PC-3 (cell line): ENCODE measurements around the gene REPS2. TPM values are rescaled to one million over a fixed set of nuclear protein-coding genes. Genes with fewer than 3 reads are reported as not detected.

ENCODE experiments used
- ATAC-seq: fragments of 200-7000 bp; cut with Tn5 transposase; 2 replicates; pipeline ENCODE4 v1.9.1; 2020; ENCODE audit warnings: mild to moderate bottlenecking, moderate library complexity
- BruUV-seq: library from RNA; stranded (reverse); fragments of 400-500 nt; replicated peaks from 2 replicates; lab custom pipeline; 2021; lab: Mats Ljungman, UMichigan
- CTCF ChIA-PET: fragments of 300-600 bp; sonication (Branson Sonifier 250); formaldehyde crosslinking; loops from one replicate; lab custom pipeline; 2022; ENCODE audit warnings: antibody characterized with exemption; lab: Charles Lee
- POLR2A ChIA-PET: fragments of 300-600 bp; sonication (Branson Sonifier 250); formaldehyde crosslinking; loops from one replicate; lab custom pipeline; 2022; ENCODE audit warnings: antibody characterized with exemption; ENCODE audit not compliant: unreplicated experiment; lab: Charles Lee
- DNase-seq: peaks from one replicate; pipeline ENCODE4 v3.0.0-alpha.2; 2015
- H2AFZ ChIP-seq: fragments of 300-600 bp; sonication (generic); 2 replicates; pipeline ENCODE4 v1.6.0; 2016; ENCODE audit warnings: antibody characterized with exemption, low read length
- H3F3A ChIP-seq: fragments of 300-600 bp; sonication (generic); one replicate; pipeline ENCODE4 v1.6.0; 2017; ENCODE audit warnings: antibody characterized with exemption, low read length, control low read depth, mild to moderate bottlenecking; ENCODE audit not compliant: unreplicated experiment
- H3K27ac ChIP-seq: fragments of 300-600 bp; sonication (generic); 2 replicates; pipeline ENCODE4 v1.5.1; 2016; ENCODE audit warnings: mild to moderate bottlenecking, low read length
- H3K27me3 ChIP-seq: fragments of 300-600 bp; sonication (generic); 2 replicates; pipeline ENCODE4 v1.6.1; 2016; ENCODE audit warnings: low read length, mixed read lengths
- H3K36me3 ChIP-seq: fragments of 300-600 bp; sonication (generic); 2 replicates; pipeline ENCODE4 v1.6.1; 2016; ENCODE audit warnings: low read depth, mixed run types, low read length, mixed read lengths
- H3K4me1 ChIP-seq: fragments of 300-600 bp; sonication (generic); 2 replicates; pipeline ENCODE4 v1.5.1; 2016; ENCODE audit warnings: low read length; ENCODE audit not compliant: insufficient read depth
- H3K4me2 ChIP-seq: fragments of 300-600 bp; sonication (generic); 2 replicates; pipeline ENCODE4 v1.6.0; 2016; ENCODE audit warnings: low read length
- H3K4me3 ChIP-seq: fragments of 300-600 bp; sonication (generic); 2 replicates; pipeline ENCODE4 v1.5.1; 2016; ENCODE audit warnings: mild to moderate bottlenecking, low read length, mixed read lengths
- H3K79me2 ChIP-seq: fragments of 300-600 bp; sonication (generic); 2 replicates; pipeline ENCODE4 v1.6.1; 2017; ENCODE audit warnings: low read length, mixed read lengths
- H3K9ac ChIP-seq: fragments of 300-600 bp; sonication (generic); 2 replicates; pipeline ENCODE4 v1.6.0; 2016; ENCODE audit warnings: mild to moderate bottlenecking, low read length
- H3K9me2 ChIP-seq: fragments of 300-600 bp; sonication (generic); replicated peaks from 2 replicates; pipeline ENCODE4 v1.6.1; 2016; ENCODE audit warnings: mixed run types, low read length, mixed read lengths
- H3K9me3 ChIP-seq: fragments of 300-600 bp; sonication (generic); 2 replicates; pipeline ENCODE4 v1.6.1; 2016; ENCODE audit warnings: low read length, mixed read lengths
- H4K20me1 ChIP-seq: fragments of 300-600 bp; sonication (generic); 2 replicates; pipeline ENCODE4 v1.6.1; 2016; ENCODE audit warnings: low read length, mixed read lengths
- CTCF ChIP-seq: fragments of 300-600 bp; sonication (generic); conservative IDR thresholded peaks from 2 replicates; pipeline ENCODE4 v1.5.1; 2017; ENCODE audit warnings: antibody characterized with exemption, low read depth, mild to moderate bottlenecking, low read length
- EZH2 ChIP-seq: fragments of 300-600 bp; sonication (generic); IDR thresholded peaks from one replicate; pipeline ENCODE4 v1.6.1; 2017; ENCODE audit warnings: antibody characterized with exemption, mild to moderate bottlenecking, low read length; ENCODE audit not compliant: unreplicated experiment
- EZH2phosphoT487 ChIP-seq: fragments of 300-600 bp; sonication (generic); IDR thresholded peaks from 2 replicates; pipeline ENCODE4 v1.6.1; 2018; ENCODE audit warnings: mild to moderate bottlenecking, antibody characterized with exemption, low read length, borderline replicate concordance
- intact Hi-C: fragments of 100-400 bp; cut with micrococcal nuclease; formaldehyde crosslinking; loops from 2 replicates; pipeline ENCODE4 v1.9.0; 2023
- total RNA-seq: library from RNA; depleted of rRNA; stranded (reverse); fragments of >200 nt; gene quantifications from 2 replicates; pipeline ENCODE4 v1.2.3, GENCODE V29; 2014

The REPS2 gene
- total RNA-seq, 1 experiment from 2014 or later, result 6.3 TPM

- Histone ChIP-seq H3K4me3 (no peak overlapping the region), H3K36me3 (no peaks in the 10 kb centered on the region), H2AFZ (no peak overlapping the region), H3K79me2 (no peaks in the 10 kb centered on the region), H3K4me1 (no peaks in the 10 kb centered on the region), H3K9ac (no peak overlapping the region), H4K20me1 (no peaks in the 10 kb centered on the region), H3K27ac (no peak overlapping the region), H3K4me2 (no peak overlapping the region), H3K27me3 (no peaks in the 10 kb centered on the region), H3K9me3 (no peaks in the 10 kb centered on the region), H3F3A (no peaks in the 10 kb centered on the region), H3K9me2 (no peaks in the 10 kb centered on the region)
- intact Hi-C loops, result no loop called here
- TF ChIP-seq EZH2, result no peak
- no peak for TF ChIP-seq CTCF
- TF ChIP-seq EZH2phosphoT487, result no peak
- POLR2A ChIA-PET, result no interaction called here
- ATAC-seq (no peak), DNase-seq (no peak)
- CTCF ChIA-PET, result no interaction called here
- no TSS peak for BruUV-seq
Measured at GRCh38 chrX:17027931-17028330, 81.5 kb downstream of the REPS2 start.

GRCh38 chrX:17028356-17028755 lies 81.9 kb downstream of the REPS2 start:
- Histone ChIP-seq H3K79me2 (no peaks in the 10 kb centered on the region), H4K20me1 (no peaks in the 10 kb centered on the region), H3F3A (no peaks in the 10 kb centered on the region), H3K4me3 (no peak overlapping the region), H3K4me2 (no peak overlapping the region), H3K9me3 (no peaks in the 10 kb centered on the region), H3K36me3 (no peaks in the 10 kb centered on the region), H3K4me1 (no peaks in the 10 kb centered on the region), H3K27me3 (no peaks in the 10 kb centered on the region), H3K27ac (no peak overlapping the region), H3K9ac (no peak overlapping the region), H2AFZ (no peak overlapping the region), H3K9me2 (no peaks in the 10 kb centered on the region)
- ATAC-seq, result no peak
- DNase-seq, result no peak
- no TSS peak for BruUV-seq
- POLR2A ChIA-PET, result no interaction called here
- CTCF ChIA-PET, result no interaction called here
- intact Hi-C loops, result no loop called here
- no peak for TF ChIP-seq EZH2phosphoT487
- TF ChIP-seq CTCF, result no peak
- TF ChIP-seq EZH2, result no peak

GRCh38 chrX:17030092-17030491 lies 83.6 kb downstream of the REPS2 start:
- Histone ChIP-seq H3K27me3 (no peaks in the 10 kb centered on the region), H3K79me2 (no peaks in the 10 kb centered on the region), H2AFZ (no peak overlapping the region), H3K4me2 (no peak overlapping the region), H3K4me1 (no peaks in the 10 kb centered on the region), H3K4me3 (no peak overlapping the region), H3F3A (no peaks in the 10 kb centered on the region), H3K36me3 (no peaks in the 10 kb centered on the region), H3K9ac (no peak overlapping the region), H3K9me3 (no peaks in the 10 kb centered on the region), H3K9me2 (no peaks in the 10 kb centered on the region), H4K20me1 (no peaks in the 10 kb centered on the region), H3K27ac (no peak overlapping the region)
- ATAC-seq (no peak), DNase-seq (no peak)
- intact Hi-C loops, result no loop called here
- TF ChIP-seq EZH2, result no peak
- TF ChIP-seq CTCF, result no peak
- TF ChIP-seq EZH2phosphoT487, result no peak
- BruUV-seq, result no TSS peak
- POLR2A ChIA-PET, result no interaction called here
- CTCF ChIA-PET, result no interaction called here
